MCF 10A (cell line): ENCODE results near the gene DNMT3L. TPM values are rescaled to one million over a fixed set of nuclear protein-coding genes. Genes with fewer than 3 reads are reported as not detected.

ENCODE experiments used
- BruUV-seq: library from RNA; stranded (reverse); fragments of 400-500 nt; replicated peaks from 2 replicates; lab custom pipeline; 2021; lab: Mats Ljungman, UMichigan
- CTCF ChIA-PET: fragments of 300-600 bp; sonication (Branson Sonifier 250); formaldehyde crosslinking; extraction: SDS; loops from one replicate; lab custom pipeline; 2021; ENCODE audit warnings: antibody characterized with exemption, inconsistent platforms; lab: Yijun Ruan, JAX
- POLR2A ChIA-PET: fragments of 300-600, 350-650 bp; sonication (Branson Sonifier 250); formaldehyde crosslinking; extraction: SDS; loops from one replicate; lab custom pipeline; 2020; ENCODE audit warnings: antibody characterized with exemption, inconsistent platforms; lab: Yijun Ruan, JAX
- DNase-seq: peaks from one replicate; pipeline ENCODE4 v3.0.0-alpha.2; 2018; ENCODE audit not compliant: unreplicated experiment
- H3K27ac Mint-ChIP-seq: one replicate; pipeline ENCODE4 v1.8.0; 2022; ENCODE audit warnings: mild to moderate bottlenecking, low read depth, mixed read lengths; ENCODE audit not compliant: unreplicated experiment
- H3K27me3 Mint-ChIP-seq: one replicate; pipeline ENCODE4 v1.8.0; 2022; ENCODE audit warnings: mixed read lengths; ENCODE audit not compliant: insufficient read depth, unreplicated experiment
- H3K36me3 Mint-ChIP-seq: one replicate; pipeline ENCODE4 v1.8.0; 2022; ENCODE audit warnings: mild to moderate bottlenecking, moderate library complexity, mixed read lengths; ENCODE audit not compliant: insufficient read depth, unreplicated experiment
- H3K4me1 Mint-ChIP-seq: one replicate; pipeline ENCODE4 v1.8.0; 2022; ENCODE audit warnings: mixed read lengths; ENCODE audit not compliant: insufficient read depth, unreplicated experiment
- H3K4me3 Mint-ChIP-seq: one replicate; pipeline ENCODE4 v1.8.0; 2022; ENCODE audit warnings: mild to moderate bottlenecking, moderate library complexity, mixed read lengths; ENCODE audit not compliant: unreplicated experiment
- H3K9me3 Mint-ChIP-seq: one replicate; pipeline ENCODE4 v1.8.0; 2022; ENCODE audit warnings: mixed read lengths; ENCODE audit not compliant: unreplicated experiment
- CTCF ChIP-seq: fragments of 200-600 bp; IDR thresholded peaks from one replicate; pipeline ENCODE4 v1.8.0; 2022; ENCODE audit warnings: antibody characterized with exemption, mild to moderate bottlenecking; ENCODE audit not compliant: unreplicated experiment
- intact Hi-C: fragments of 100-400 bp; cut with micrococcal nuclease; formaldehyde crosslinking; loops from 2 replicates; pipeline ENCODE4 v1.14.1; 2022
- total RNA-seq: library from RNA; stranded (reverse); gene quantifications from 2 replicates; pipeline ENCODE4 v1.2.3, GENCODE V29; 2022

DNMT3L gene
- total RNA-seq, 1 experiment from 2014 or later, result not detected

DNA sequence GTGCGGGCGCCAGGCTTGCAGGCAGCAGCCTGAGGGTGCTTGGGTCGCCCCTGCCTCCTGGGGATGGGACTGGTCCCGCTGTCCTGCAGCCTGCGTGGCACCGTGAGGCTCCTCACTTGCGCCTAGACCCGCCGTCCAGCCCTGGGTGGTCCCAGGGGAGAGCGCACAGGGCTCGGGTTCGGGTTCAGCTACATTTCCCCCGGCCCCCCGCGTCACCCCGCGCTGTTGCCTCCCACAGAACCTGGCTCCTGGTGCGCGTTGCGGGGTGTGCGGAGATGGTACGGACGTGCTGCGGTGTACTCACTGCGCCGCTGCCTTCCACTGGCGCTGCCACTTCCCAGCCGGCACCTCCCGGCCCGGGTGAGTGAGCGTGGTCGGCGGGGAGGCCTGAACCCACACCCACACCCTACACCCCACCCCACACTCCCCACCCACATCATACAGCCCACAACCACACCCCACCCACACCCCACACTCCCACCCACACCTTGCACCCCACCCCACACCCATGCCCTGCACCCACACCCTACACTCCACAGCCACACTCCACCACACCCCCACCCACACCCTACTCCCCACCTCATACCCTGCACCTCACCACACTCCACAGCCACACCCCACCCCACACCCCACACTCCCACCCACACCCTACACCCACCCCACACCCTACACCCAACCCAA lies 32.0 kb upstream of the DNMT3L start:
- Mint-ChIP-seq H3K9me3 (no peaks in the 10 kb centered on the region), H3K27ac (no peak overlapping the region), H3K27me3 (no peaks in the 10 kb centered on the region), H3K36me3 (no peaks in the 10 kb centered on the region), H3K4me1 (no peaks in the 10 kb centered on the region), H3K4me3 (no peak overlapping the region)
- BruUV-seq, result no TSS peak
- no peak for TF ChIP-seq CTCF
- CTCF ChIA-PET, result interaction anchor here (0.7 kb wide), 1 partner anchor 1980 kb away, joined by 4 read pairs; no protein-coding TSS in a partner anchor
- intact Hi-C loops, result no loop called here
- POLR2A ChIA-PET, result no interaction called here
- DNase-seq, result no peak

DNA sequence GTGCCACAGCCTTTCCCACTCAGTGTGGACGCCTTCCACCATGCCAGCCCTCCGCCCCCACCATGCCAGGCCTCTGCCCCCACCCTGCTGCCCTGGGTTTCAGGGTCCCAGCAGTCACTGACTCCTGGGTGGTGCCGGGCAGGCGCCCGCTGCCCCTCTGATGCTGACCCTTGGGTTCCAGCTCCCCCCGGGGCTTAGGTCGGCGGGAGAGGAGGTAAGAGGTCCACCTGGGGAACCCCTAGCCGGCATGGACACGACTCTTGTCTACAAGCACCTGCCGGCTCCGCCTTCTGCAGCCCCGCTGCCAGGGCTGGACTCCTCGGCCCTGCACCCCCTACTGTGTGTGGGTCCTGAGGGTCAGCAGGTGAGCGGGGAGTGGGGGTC lies 31.1 kb upstream of the DNMT3L start:
- no TSS peak for BruUV-seq
- intact Hi-C loops, result no loop called here
- Mint-ChIP-seq H3K27ac (no peak overlapping the region), H3K36me3 (no peaks in the 10 kb centered on the region), H3K4me3 (no peak overlapping the region), H3K27me3 (no peaks in the 10 kb centered on the region), H3K4me1 (no peaks in the 10 kb centered on the region), H3K9me3 (no peaks in the 10 kb centered on the region)
- ChIA-PET POLR2A (no interaction called here), CTCF (interaction anchor here (0.6 kb wide), 1 partner anchor 16 kb away, joined by 3 read pairs; no protein-coding TSS in a partner anchor)
- DNase-seq, result no peak
- TF ChIP-seq CTCF, result no peak

DNA sequence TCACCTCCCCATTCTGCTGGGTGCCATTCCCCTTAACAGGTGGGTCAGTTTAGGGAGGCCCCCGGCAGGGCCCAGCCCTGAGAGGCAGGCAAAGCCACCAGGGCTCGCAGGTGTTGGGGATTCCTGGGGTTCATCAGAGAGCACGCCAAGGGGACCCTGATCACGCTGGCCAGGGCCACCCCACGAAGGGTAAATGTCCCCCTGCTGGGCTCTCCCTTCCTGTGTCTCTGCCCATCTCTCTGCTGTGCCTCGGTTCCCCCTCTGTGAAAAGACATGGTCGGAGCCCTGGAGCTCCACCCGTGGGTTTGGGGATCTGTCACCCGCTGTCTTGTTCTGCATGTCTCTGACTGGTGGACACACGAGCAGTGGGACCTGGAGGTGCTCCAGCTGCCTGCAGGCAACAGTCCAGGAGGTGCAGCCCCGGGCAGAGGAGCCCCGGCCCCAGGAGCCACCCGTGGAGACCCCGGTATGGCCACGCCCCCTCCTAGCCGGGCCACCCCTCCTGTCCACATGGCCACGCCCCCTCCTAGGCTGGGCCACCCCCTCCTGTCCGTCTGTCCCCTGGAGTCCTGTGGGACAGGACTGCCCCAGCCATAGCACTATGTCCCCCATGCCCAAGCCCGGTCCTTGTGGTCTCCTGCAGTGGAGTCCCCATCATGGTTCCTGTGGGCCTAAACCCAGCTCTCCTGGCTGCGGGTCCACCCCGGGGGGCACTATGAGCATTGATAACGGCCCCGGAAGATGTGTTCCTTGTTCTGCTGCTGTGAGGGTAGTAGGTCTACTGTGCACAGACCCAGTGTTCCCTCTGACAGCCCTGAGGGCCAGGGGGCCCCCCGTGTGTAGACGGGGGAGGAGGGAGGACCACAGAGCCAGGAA lies 30.5 kb upstream of the DNMT3L start:
- Mint-ChIP-seq H3K27ac (no peak overlapping the region), H3K4me1 (no peaks in the 10 kb centered on the region), H3K27me3 (no peaks in the 10 kb centered on the region), H3K4me3 (no peak overlapping the region), H3K36me3 (no peaks in the 10 kb centered on the region), H3K9me3 (no peaks in the 10 kb centered on the region)
- POLR2A ChIA-PET, result no interaction called here
- no peak for DNase-seq
- BruUV-seq, result no TSS peak
- intact Hi-C loops, result no loop called here
- CTCF ChIA-PET, result no interaction called here
- TF ChIP-seq CTCF, result no peak
